ENCODE measurements around the gene GRHPR.

Gene GRHPR

GRCh38 chr9:37415011-37415719 lies 7.3 kb upstream of the GRHPR start:
- peak; percentile 78 for TF ChIP-seq CTCF (IDR thresholded peaks at IDR 0.05; ENCODE audit: insufficient read depth, missing control alignments)
- FAIRE-seq: no peak
- peak; percentile 60 for DNase-seq (ENCODE audit: insufficient read length, low spot score)

DNA sequence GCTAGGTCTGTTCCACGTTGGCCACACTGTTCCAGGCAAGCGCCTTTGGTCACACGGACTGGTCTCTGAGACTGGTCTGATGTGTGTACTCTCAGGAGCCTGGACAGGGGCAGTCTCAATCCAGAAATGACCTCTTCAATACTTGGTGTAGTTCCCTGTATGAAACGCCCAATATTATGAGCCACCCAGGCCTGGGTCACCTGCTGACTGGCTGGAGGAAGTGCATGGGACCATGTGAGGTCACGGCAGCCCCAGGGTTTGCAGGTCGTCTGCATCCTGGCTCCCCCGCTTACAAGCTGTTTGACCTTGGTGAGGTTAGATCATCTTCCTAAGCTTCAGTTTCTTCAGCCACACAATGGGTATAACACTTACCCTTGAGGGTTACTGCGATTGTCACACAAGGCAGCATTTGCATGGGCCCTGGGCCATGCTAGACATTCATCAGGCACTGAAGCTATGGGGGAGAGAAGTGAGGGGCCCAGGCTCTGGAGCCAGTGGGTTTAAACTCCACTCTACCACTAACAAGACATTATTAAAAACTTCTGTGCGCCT lies 5.2 kb upstream of the GRHPR start:
- DNase-seq (ENCODE audit: insufficient read length, low spot score): no peak
- no peak for FAIRE-seq
- no peak for TF ChIP-seq CTCF (IDR thresholded peaks at IDR 0.05; ENCODE audit: insufficient read depth, missing control alignments)

GRCh38 chr9:37417857-37418618 lies 4.5 kb upstream of the GRHPR start:
- FAIRE-seq (no peak), DNase-seq (ENCODE audit: insufficient read length, low spot score) (no peak)
- no peak for TF ChIP-seq CTCF (IDR thresholded peaks at IDR 0.05; ENCODE audit: insufficient read depth, missing control alignments)

DNA sequence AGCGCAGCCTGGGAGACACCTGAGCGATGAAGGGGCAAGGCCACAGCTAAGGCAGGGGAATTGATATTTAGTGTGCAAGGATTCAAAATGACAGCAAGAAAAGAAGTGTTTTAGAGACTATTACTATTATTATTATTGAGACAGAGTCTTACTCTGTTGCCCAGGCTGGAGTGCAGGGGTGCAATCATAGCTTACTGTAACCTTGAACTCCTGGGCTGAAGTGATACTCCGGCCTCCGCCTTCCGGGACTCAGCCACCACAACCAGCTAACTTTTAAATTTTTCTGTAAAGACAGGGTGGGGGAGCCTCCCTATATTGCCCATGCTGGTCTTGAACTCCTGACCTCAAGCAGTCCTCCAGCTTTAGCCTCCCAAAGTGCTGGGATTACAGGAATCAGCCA lies 3.3 kb upstream of the GRHPR start:
- FAIRE-seq (no peak), DNase-seq (ENCODE audit: insufficient read length, low spot score) (no peak)
- no peak for TF ChIP-seq CTCF (IDR thresholded peaks at IDR 0.05; ENCODE audit: insufficient read depth, missing control alignments)

GRCh38 chr9:37420271-37421215 lies 2.0 kb upstream of the GRHPR start:
- DNase-seq (ENCODE audit: insufficient read length, low spot score): no peak
- no peak for TF ChIP-seq CTCF (IDR thresholded peaks at IDR 0.05; ENCODE audit: insufficient read depth, missing control alignments)
- FAIRE-seq: no peak

DNA sequence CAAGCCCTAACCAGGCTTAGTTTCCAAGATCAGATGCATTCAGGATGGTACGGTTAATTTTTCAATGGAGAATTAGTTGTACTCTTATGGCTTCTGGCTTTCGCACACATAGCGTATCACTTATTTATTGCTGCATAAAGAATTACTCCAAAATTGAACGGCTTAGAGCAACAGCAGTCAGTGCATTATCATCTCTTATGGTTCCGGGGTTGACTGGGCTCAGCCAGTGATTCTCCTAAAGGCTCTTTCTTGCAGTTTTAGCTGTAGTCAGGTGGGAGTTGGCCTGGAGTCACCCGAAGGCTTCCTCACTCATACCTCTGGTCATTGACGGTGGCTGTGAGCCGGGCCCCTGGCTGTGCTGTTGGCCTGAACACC lies 595 bp upstream of the GRHPR start:
- TF ChIP-seq CTCF (IDR thresholded peaks at IDR 0.05; ENCODE audit: insufficient read depth, missing control alignments): no peak
- DNase-seq (ENCODE audit: insufficient read length, low spot score): no peak

More for the DNA sequence above, 595 bp upstream of the GRHPR start:
- no peak for FAIRE-seq
